ENCODE data around the gene ATG9B.

ATG9B gene

GRCh38 chr7:151062399-151063211 lies 38.3 kb upstream of the ATG9B start:
- DNase-seq, result no peak
- H3K9me3 ChIP-seq (ENCODE audit: control extremely low read depth in 1 of 5, control insufficient read depth in 4 of 5, insufficient read depth in 2 of 5, low read depth in 1 of 5, low read length in 4 of 5), result no peaks in the 10 kb centered on the region
- ChIA-PET POLR2A (no interaction called here), CTCF (interaction anchor here (0.8 to 7.2 kb wide), 6 partner anchors 13 to 46 kb away, joined by 3 to 64 read pairs (median 4); partner anchors contain the start of gene ABCB8)
- WGBS (ENCODE audit: insufficient coverage), result 94% methylated on average over 27 of the region's 43 CpGs
- H3K27me3 ChIP-seq (replicated peaks in 2 of 5; ENCODE audit: control insufficient read depth in 4 of 5, insufficient read depth in 5 of 5, low read length in 4 of 5), result no peaks in the 10 kb centered on the region
- peaks cover 6 to 49% (median 36%) of the 10 kb centered on the region in 4 experiments for H3K36me3 ChIP-seq (ENCODE audit: control insufficient read depth in 4 of 4, insufficient read depth in 4 of 4, low read length in 3 of 4)
- H3K27ac ChIP-seq (ENCODE audit: insufficient read depth in 1 of 2, low read depth in 1 of 2, low read length in 2 of 2, poor library complexity in 1 of 2, severe bottlenecking in 2 of 2), result no peak overlapping the region
- peaks cover 3 to 32% (median 26%) of the 10 kb centered on the region in 4 experiments for H3K4me1 ChIP-seq (ENCODE audit: control extremely low read depth in 1 of 4, control insufficient read depth in 4 of 4, insufficient read depth in 4 of 4, low read length in 3 of 4)
- no peak overlapping the region for H3K4me3 ChIP-seq (ENCODE audit: control insufficient read depth in 1 of 7, extremely low read depth in 1 of 7, insufficient read depth in 4 of 7, low read depth in 2 of 7, low read length in 6 of 7)

GRCh38 chr7:151062111-151062398 lies 37.8 kb upstream of the ATG9B start:
- no peak overlapping the region for H3K4me3 ChIP-seq (ENCODE audit: control insufficient read depth in 1 of 7, extremely low read depth in 1 of 7, insufficient read depth in 4 of 7, low read depth in 2 of 7, low read length in 6 of 7)
- ChIA-PET POLR2A (no interaction called here), CTCF (interaction anchor here (0.8 to 7.2 kb wide), 3 partner anchors 14 to 34 kb away, joined by 3 to 64 read pairs (median 5); partner anchors contain the start of gene ABCB8)
- no peaks in the 10 kb centered on the region for H3K27me3 ChIP-seq (replicated peaks in 2 of 5; ENCODE audit: control insufficient read depth in 4 of 5, insufficient read depth in 5 of 5, low read length in 4 of 5)
- H3K36me3 ChIP-seq (ENCODE audit: control insufficient read depth in 4 of 4, insufficient read depth in 4 of 4, low read length in 3 of 4), result peaks cover 2 to 44% (median 32%) of the 10 kb centered on the region in 4 experiments
- no peaks in the 10 kb centered on the region for H3K9me3 ChIP-seq (ENCODE audit: control extremely low read depth in 1 of 5, control insufficient read depth in 4 of 5, insufficient read depth in 2 of 5, low read depth in 1 of 5, low read length in 4 of 5)
- peak overlapping the region in 1 of 2 experiments; percentile 66 for H3K27ac ChIP-seq (ENCODE audit: insufficient read depth in 1 of 2, low read depth in 1 of 2, low read length in 2 of 2, poor library complexity in 1 of 2, severe bottlenecking in 2 of 2)
- DNase-seq, result no peak
- 95% methylated on average over 9 of the region's 11 CpGs for WGBS (ENCODE audit: insufficient coverage)
- peaks cover 3 to 38% (median 31%) of the 10 kb centered on the region in 4 experiments for H3K4me1 ChIP-seq (ENCODE audit: control extremely low read depth in 1 of 4, control insufficient read depth in 4 of 4, insufficient read depth in 4 of 4, low read length in 3 of 4)

- peak overlapping the region in 1 of 2 experiments; percentile 66 for H3K27ac ChIP-seq (ENCODE audit: insufficient read depth in 1 of 2, low read depth in 1 of 2, low read length in 2 of 2, poor library complexity in 1 of 2, severe bottlenecking in 2 of 2)
- H3K36me3 ChIP-seq (ENCODE audit: control insufficient read depth in 4 of 4, insufficient read depth in 4 of 4, low read length in 3 of 4), result peaks cover 0 to 38% (median 26%) of the 10 kb centered on the region in 4 experiments
- ChIA-PET CTCF (interaction anchor here (0.8 to 7.2 kb wide), 8 partner anchors 10 to 51 kb away, joined by 3 to 64 read pairs (median 3); partner anchors contain the start of gene ABCB8), POLR2A (interaction anchor here (1.3 kb wide), 1 partner anchor 49 kb away, joined by 3 read pairs; no protein-coding TSS in a partner anchor)
- DNase-seq, result no peak
- no peaks in the 10 kb centered on the region for H3K9me3 ChIP-seq (ENCODE audit: control extremely low read depth in 1 of 5, control insufficient read depth in 4 of 5, insufficient read depth in 2 of 5, low read depth in 1 of 5, low read length in 4 of 5)
- H3K27me3 ChIP-seq (replicated peaks in 2 of 5; ENCODE audit: control insufficient read depth in 4 of 5, insufficient read depth in 5 of 5, low read length in 4 of 5), result no peaks in the 10 kb centered on the region
- WGBS (ENCODE audit: insufficient coverage), result 92% methylated on average over 30 of the region's 33 CpGs
- peak overlapping the region in 1 of 7 experiments; percentile 81 for H3K4me3 ChIP-seq (ENCODE audit: control insufficient read depth in 1 of 7, extremely low read depth in 1 of 7, insufficient read depth in 4 of 7, low read depth in 2 of 7, low read length in 6 of 7)
- peaks cover 5 to 43% (median 37%) of the 10 kb centered on the region in 4 experiments for H3K4me1 ChIP-seq (ENCODE audit: control extremely low read depth in 1 of 4, control insufficient read depth in 4 of 4, insufficient read depth in 4 of 4, low read length in 3 of 4)
These were observed 37.2 kb upstream of the ATG9B start for GRCh38 chr7:151061213-151062110.

GRCh38 chr7:151060416-151061212 lies 36.3 kb upstream of the ATG9B start:
- Histone ChIP-seq H3K9me3 (ENCODE audit: control extremely low read depth in 1 of 5, control insufficient read depth in 4 of 5, insufficient read depth in 2 of 5, low read depth in 1 of 5, low read length in 4 of 5) (no peaks in the 10 kb centered on the region), H3K27ac (ENCODE audit: insufficient read depth in 1 of 2, low read depth in 1 of 2, low read length in 2 of 2, poor library complexity in 1 of 2, severe bottlenecking in 2 of 2) (peak overlapping the region in 1 of 2 experiments; percentile 66), H3K36me3 (ENCODE audit: control insufficient read depth in 4 of 4, insufficient read depth in 4 of 4, low read length in 3 of 4) (peaks cover 0 to 30% (median 21%) of the 10 kb centered on the region in 4 experiments), H3K4me1 (ENCODE audit: control extremely low read depth in 1 of 4, control insufficient read depth in 4 of 4, insufficient read depth in 4 of 4, low read length in 3 of 4) (peaks cover 5 to 44% (median 37%) of the 10 kb centered on the region in 4 experiments), H3K4me3 (ENCODE audit: control insufficient read depth in 1 of 7, extremely low read depth in 1 of 7, insufficient read depth in 4 of 7, low read depth in 2 of 7, low read length in 6 of 7) (peak overlapping the region; percentile 57 to 98 (median 82)), H3K27me3 (replicated peaks in 2 of 5; ENCODE audit: control insufficient read depth in 4 of 5, insufficient read depth in 5 of 5, low read length in 4 of 5) (no peaks in the 10 kb centered on the region)
- 27% methylated on average over 8 of the region's 21 CpGs for WGBS (ENCODE audit: insufficient coverage)
- DNase-seq, result peak in 2 of 3 donors; percentile 25 to 38
- ChIA-PET CTCF (interaction anchor here (0.8 to 7.2 kb wide), 11 partner anchors 10 to 52 kb away, joined by 3 to 64 read pairs (median 4); partner anchors contain the start of genes ABCB8 and TMUB1), POLR2A (interaction anchor here (1.3 kb wide), 1 partner anchor 50 kb away, joined by 3 read pairs; no protein-coding TSS in a partner anchor)

GRCh38 chr7:151060113-151060415 lies 35.8 kb upstream of the ATG9B start:
- H3K36me3 ChIP-seq (ENCODE audit: control insufficient read depth in 4 of 4, insufficient read depth in 4 of 4, low read length in 3 of 4), result peaks cover 0 to 24% (median 15%) of the 10 kb centered on the region in 4 experiments
- WGBS (ENCODE audit: insufficient coverage), result 3% methylated on average over 12 of the region's 17 CpGs
- H3K4me3 ChIP-seq (ENCODE audit: control insufficient read depth in 1 of 7, extremely low read depth in 1 of 7, insufficient read depth in 4 of 7, low read depth in 2 of 7, low read length in 6 of 7), result peak overlapping the region; percentile 57 to 98 (median 82)
- H3K27me3 ChIP-seq (replicated peaks in 2 of 5; ENCODE audit: control insufficient read depth in 4 of 5, insufficient read depth in 5 of 5, low read length in 4 of 5), result no peaks in the 10 kb centered on the region
- H3K27ac ChIP-seq (ENCODE audit: insufficient read depth in 1 of 2, low read depth in 1 of 2, low read length in 2 of 2, poor library complexity in 1 of 2, severe bottlenecking in 2 of 2), result peak overlapping the region in 1 of 2 experiments; percentile 66
- no peak for DNase-seq
- ChIA-PET CTCF (interaction anchor here (0.8 to 7.2 kb wide), 7 partner anchors 16 to 51 kb away, joined by 3 to 64 read pairs (median 6); partner anchors contain the start of genes ABCB8 and TMUB1), POLR2A (interaction anchor here (1.3 kb wide), 1 partner anchor 50 kb away, joined by 3 read pairs; no protein-coding TSS in a partner anchor)
- peaks cover 5 to 44% (median 37%) of the 10 kb centered on the region in 4 experiments for H3K4me1 ChIP-seq (ENCODE audit: control extremely low read depth in 1 of 4, control insufficient read depth in 4 of 4, insufficient read depth in 4 of 4, low read length in 3 of 4)
- H3K9me3 ChIP-seq (ENCODE audit: control extremely low read depth in 1 of 5, control insufficient read depth in 4 of 5, insufficient read depth in 2 of 5, low read depth in 1 of 5, low read length in 4 of 5), result no peaks in the 10 kb centered on the region
